Measurements from ENCODE around the gene SLC26A2. TPM values are rescaled to one million over a fixed set of nuclear protein-coding genes. Genes with fewer than 3 reads are reported as not detected.

Gene SLC26A2
- total and polyA plus RNA-seq, 2 of the 8 experiments (the other 6 are each of a cell fraction or from before 2014, with no cell fraction given) = 3.7 to 11.4 TPM

GRCh38 chr5:150007050-150007449 lies 46.5 kb downstream of the SLC26A2 start:
- CTCF ChIA-PET (ENCODE audit: partially characterized antibody) = interaction anchor here (0.7 to 1.9 kb wide), 8 partner anchors 11 to 173 kb away, joined by 3 to 7 read pairs (median 4); no protein-coding TSS in a partner anchor
- peaks cover 5 to 31% of the 10 kb centered on the region in 2 experiments for H3K79me2 ChIP-seq (ENCODE audit: control insufficient read depth in 1 of 2, insufficient read depth in 2 of 2, low read length in 2 of 2)
- FAIRE-seq = no peak
- TF ChIP-seq SRF (IDR thresholded peaks at IDR 0.05; ENCODE audit: low read depth, low read length) = no peak
- TF ChIP-seq KDM1A (IDR thresholded peaks at IDR 0.05; ENCODE audit: borderline replicate concordance, low read length) = no peak
- TF ChIP-seq CHD1 (IDR thresholded peaks at IDR 0.05; ENCODE audit: low read depth, low read length) = no peak
- no peak for TF ChIP-seq CBX5 (IDR thresholded peaks at IDR 0.05; ENCODE audit: low read depth, low read length)
- TF ChIP-seq SP1 (IDR thresholded peaks at IDR 0.05; ENCODE audit: low read depth, low read length) = no peak
- TF ChIP-seq MAFK (IDR thresholded peaks at IDR 0.05; ENCODE audit: low read depth, low read length) = no peak
- no peak for TF ChIP-seq CEBPB (IDR thresholded peaks at IDR 0.05; ENCODE audit: low read depth, low read length)
- TF ChIP-seq ZNF274 (IDR thresholded peaks at IDR 0.05; ENCODE audit: borderline replicate concordance, extremely low read depth, low read length) = no peak
- TF ChIP-seq TCF12 (IDR thresholded peaks at IDR 0.05; ENCODE audit: low read depth, low read length) = no peak
- no peak for TF ChIP-seq KDM4A (IDR thresholded peaks at IDR 0.05; ENCODE audit: low read depth, low read length, severe bottlenecking)
- no peak for TF ChIP-seq YY1 (IDR thresholded peaks at IDR 0.05; ENCODE audit: low read depth, low read length)
- TF ChIP-seq CTBP2 (IDR thresholded peaks at IDR 0.05; ENCODE audit: borderline replicate concordance, insufficient read depth, insufficient read length, low read length) = no peak
- no peak for TF ChIP-seq E2F6 (IDR thresholded peaks at IDR 0.05)
- TF ChIP-seq FOSL1 (IDR thresholded peaks at IDR 0.05; ENCODE audit: insufficient read depth, low read depth, low read length) = no peak
- TF ChIP-seq CREB1 (IDR thresholded peaks at IDR 0.05) = no peak
- TF ChIP-seq POU5F1 (IDR thresholded peaks at IDR 0.05; ENCODE audit: low read depth, low read length) = no peak

More at GRCh38 chr5:150007050-150007449, 46.5 kb downstream of the SLC26A2 start:
- Histone ChIP-seq H2BK5ac (ENCODE audit: low read depth, low read length) (no peak overlapping the region), H3K23me2 (ENCODE audit: low read depth, low read length) (no peaks in the 10 kb centered on the region), H2AFZ (ENCODE audit: low read length) (no peak overlapping the region), H4K91ac (replicated peaks; ENCODE audit: insufficient read length, low read length) (no peak overlapping the region), H3K9ac (replicated peaks in 1 of 4; ENCODE audit: extremely low read depth in 1 of 4, low read depth in 3 of 4, low read length in 3 of 4) (no peak overlapping the region), H3K18ac (ENCODE audit: extremely low read depth, low read length) (no peak overlapping the region), H3K23ac (ENCODE audit: insufficient read length) (no peak overlapping the region), H3K56ac (replicated peaks; ENCODE audit: insufficient read length, low read depth, low read length) (no peak overlapping the region), H3K4ac (replicated peaks; ENCODE audit: insufficient read length, low read depth, low read length) (no peak overlapping the region), H3K27ac (ENCODE audit: low read depth, low read length) (no peak overlapping the region), H4K20me1 (replicated peaks in 1 of 2; ENCODE audit: control insufficient read depth in 1 of 2, insufficient read depth in 2 of 2, low read length in 2 of 2) (peaks cover 14 to 17% of the 10 kb centered on the region in 2 experiments), H3K9me3 (ENCODE audit: insufficient read depth in 2 of 2, low read depth in 1 of 2, low read length in 1 of 2) (no peaks in the 10 kb centered on the region), H2BK12ac (ENCODE audit: low read depth, low read length) (no peak overlapping the region), H2AK5ac (ENCODE audit: low read depth, low read length) (no peak overlapping the region), H3K4me3 (ENCODE audit: extremely low read depth in 1 of 4, insufficient read depth in 2 of 4, low read depth in 3 of 4, low read length in 4 of 4) (no peak overlapping the region), H4K5ac (ENCODE audit: insufficient read length, low read depth, low read length) (no peak overlapping the region), H3K4me1 (replicated peaks in 1 of 4; ENCODE audit: control insufficient read depth in 3 of 4, insufficient read depth in 4 of 4, low read length in 3 of 4) (no peaks in the 10 kb centered on the region; a peak in 2 of 7 replicates), H4K8ac (ENCODE audit: extremely low read depth, insufficient read depth, low read length) (no peak overlapping the region), H3K4me2 (ENCODE audit: insufficient read depth in 1 of 2, low read depth in 2 of 2, low read length in 2 of 2) (no peak overlapping the region), H2BK120ac (replicated peaks; ENCODE audit: low read depth, low read length) (no peak overlapping the region), H3K79me1 (ENCODE audit: low read depth, low read length) (peaks cover 5% of the 10 kb centered on the region; the same call in 1 of the 2 replicates), H3K14ac (ENCODE audit: insufficient read length) (no peak overlapping the region), H3K36me3 (ENCODE audit: control insufficient read depth in 2 of 4, insufficient read depth in 4 of 4, low read length in 3 of 4) (peaks cover 4 to 49% (median 22%) of the 10 kb centered on the region in 4 experiments), H2BK15ac (ENCODE audit: low read length) (no peak overlapping the region), H3K27me3 (replicated peaks in 1 of 4; ENCODE audit: control insufficient read depth in 3 of 4, extremely low read depth in 1 of 4, insufficient read depth in 3 of 4, low read length in 3 of 4) (no peaks in the 10 kb centered on the region), H2BK20ac (ENCODE audit: low read length) (no peak overlapping the region)
- POLR2A ChIA-PET (ENCODE audit: partially characterized antibody) = interaction anchor here (2.2 kb wide), 1 partner anchor 11 kb away, joined by 4 read pairs; no protein-coding TSS in a partner anchor
- DNase-seq (ENCODE audit: low read depth in 1 of 2, low spot score in 2 of 2) = no peak
